IgD-negative memory B cell (primary cell): ENCODE results near the gene DHX9. TPM values are rescaled to one million over a fixed set of nuclear protein-coding genes. Genes with fewer than 3 reads are reported as not detected.
A peak's percentile ranks its signal among the peaks of the same experiment; 100 is the strongest.
"Not testable (repeated sequence)": the region's sequence is repeated elsewhere in the genome, so short reads cannot be mapped to it uniquely, and the experiment has no call there.

Experiments
- H3K27ac Mint-ChIP-seq, 3 donors: one replicate each; pipeline ENCODE4 v1.8.0; 2020 to 2022; ENCODE audit warnings: mild to moderate bottlenecking in 3 of 3, mixed read lengths in 3 of 3, moderate library complexity in 1 of 3
- H3K27me3 Mint-ChIP-seq: one replicate; pipeline ENCODE4 v1.8.0; 2021; ENCODE audit warnings: mixed read lengths
- H3K36me3 Mint-ChIP-seq: one replicate; pipeline ENCODE4 v1.8.0; 2020; ENCODE audit warnings: mild to moderate bottlenecking, mixed read lengths
- H3K4me1 Mint-ChIP-seq, 3 donors: one replicate each; pipeline ENCODE4 v1.8.0; 2020 to 2022; ENCODE audit warnings: mixed read lengths in 3 of 3, mild to moderate bottlenecking in 1 of 3
- H3K4me3 Mint-ChIP-seq, 4 donors: one replicate each; pipeline ENCODE4 v1.8.0; 2020 to 2022; ENCODE audit warnings: mild to moderate bottlenecking in 4 of 4, mixed read lengths in 4 of 4, moderate library complexity in 3 of 4
- H3K9me3 Mint-ChIP-seq, 3 donors: one replicate each; pipeline ENCODE4 v1.8.0; 2020 to 2021; ENCODE audit warnings: mixed read lengths in 3 of 3, mild to moderate bottlenecking in 1 of 3
- polyA plus RNA-seq: library from polyadenylated mRNA; unstranded; fragments of 300-500 nt; fragmentation: Illumina TruSeq; gene quantifications from one replicate; pipeline ENCODE4 v1.2.3, GENCODE V29; 2021

Gene DHX9
- polyA plus RNA-seq, 1 donor from 2014 or later: 93.7 TPM

GRCh38 chr1:182890927-182891610 is 51.9 kb downstream of the DHX9 start:
- peaks cover 0 to 5% (median 3%) of the 10 kb centered on the region in 3 donors for H3K4me1 Mint-ChIP-seq
- peaks cover 6% of the 10 kb centered on the region for H3K36me3 Mint-ChIP-seq
- H3K9me3 Mint-ChIP-seq: peaks cover 0 to 4% (median 2%) of the 10 kb centered on the region in 3 donors
- H3K27me3 Mint-ChIP-seq: no peaks in the 10 kb centered on the region
- peak overlapping the region in 1 of 3 donors; percentile 20 for H3K27ac Mint-ChIP-seq
- no peak overlapping the region for H3K4me3 Mint-ChIP-seq

DNA sequence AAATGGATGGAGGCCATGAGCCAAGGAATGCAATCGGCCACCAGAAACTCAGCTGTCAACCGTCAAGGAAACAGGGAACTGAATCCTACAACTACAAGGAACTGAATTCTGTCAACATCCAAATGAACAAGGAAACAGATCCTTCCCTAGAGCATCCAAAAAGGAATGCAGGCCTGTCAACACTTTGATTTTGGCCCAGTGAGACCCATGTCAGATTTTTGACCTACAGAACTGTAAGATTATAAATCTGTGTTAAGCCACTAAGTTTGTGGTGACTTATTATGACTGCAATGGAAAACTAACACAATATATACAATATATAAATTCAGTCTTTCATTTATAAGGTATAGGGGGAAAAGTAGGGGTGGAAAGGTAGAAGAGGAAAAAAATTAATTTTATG is 58.5 kb downstream of the DHX9 start:
- Mint-ChIP-seq H3K36me3 (peaks cover 4% of the 10 kb centered on the region), H3K4me3 (no peak overlapping the region), H3K27ac (no peak overlapping the region), H3K4me1 (no peaks in the 10 kb centered on the region), H3K27me3 (no peaks in the 10 kb centered on the region), H3K9me3 (no peaks in the 10 kb centered on the region)

- not testable (repeated sequence) for H3K9me3 Mint-ChIP-seq, H3K27ac Mint-ChIP-seq, H3K27me3 Mint-ChIP-seq, H3K4me3 Mint-ChIP-seq, H3K4me1 Mint-ChIP-seq, H3K36me3 Mint-ChIP-seq
Measured at GRCh38 chr1:182901946-182902345, 62.8 kb downstream of the DHX9 start.

DNA sequence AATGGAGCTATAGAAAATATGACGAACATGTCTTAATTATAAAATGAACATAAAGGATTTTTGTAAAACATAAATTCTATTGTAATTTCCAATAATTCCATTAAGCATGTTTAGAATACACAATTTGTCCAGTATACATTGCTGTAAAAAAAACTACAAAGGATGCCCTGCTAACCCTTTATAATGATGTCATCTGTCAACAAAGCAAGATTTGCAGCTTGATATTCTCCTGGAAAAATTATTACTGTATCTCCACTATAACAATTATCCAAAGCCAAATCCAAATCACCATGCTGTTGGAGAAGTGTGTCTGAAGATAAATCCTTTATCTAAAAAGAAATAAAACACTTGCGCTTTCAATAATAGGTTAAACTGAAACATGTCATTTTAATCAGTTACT is 66.2 kb downstream of the DHX9 start:
- Mint-ChIP-seq H3K4me1 (no peaks in the 10 kb centered on the region), H3K9me3 (peaks cover 0 to under 1% (median 0%) of the 10 kb centered on the region in 3 donors), H3K36me3 (no peaks in the 10 kb centered on the region), H3K27me3 (no peaks in the 10 kb centered on the region), H3K4me3 (no peak overlapping the region), H3K27ac (no peak overlapping the region)

GRCh38 chr1:182909578-182909977 is 70.4 kb downstream of the DHX9 start:
- Mint-ChIP-seq H3K4me3 (no peak overlapping the region), H3K9me3 (peaks cover 0 to 7% (median 0%) of the 10 kb centered on the region in 3 donors), H3K36me3 (peaks cover 2% of the 10 kb centered on the region), H3K27me3 (no peaks in the 10 kb centered on the region), H3K4me1 (no peaks in the 10 kb centered on the region), H3K27ac (no peak overlapping the region)

DNA sequence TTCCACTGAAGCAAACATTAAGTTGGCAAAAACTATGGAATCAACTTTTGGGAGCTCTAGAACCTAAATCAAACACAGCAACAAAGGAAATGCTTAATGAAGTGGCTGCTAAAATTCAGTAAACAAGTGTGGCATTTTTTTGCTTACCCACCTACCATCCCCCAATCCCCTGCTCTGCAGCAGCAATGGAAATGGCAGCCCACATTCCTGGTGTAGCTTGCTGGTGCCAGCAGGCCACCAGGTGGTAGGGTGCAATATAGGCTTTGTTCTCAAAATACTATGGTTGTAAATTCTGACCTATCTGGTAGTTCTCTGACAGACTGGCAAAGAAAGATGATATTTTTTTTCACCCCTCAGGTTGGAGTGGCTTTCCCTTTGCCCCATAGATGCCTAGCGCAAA is 71.0 kb downstream of the DHX9 start:
- peaks cover 0 to 7% (median 0%) of the 10 kb centered on the region in 3 donors for H3K9me3 Mint-ChIP-seq
- no peak overlapping the region for H3K4me3 Mint-ChIP-seq
- H3K4me1 Mint-ChIP-seq: no peaks in the 10 kb centered on the region
- H3K36me3 Mint-ChIP-seq: peaks cover 2% of the 10 kb centered on the region
- no peaks in the 10 kb centered on the region for H3K27me3 Mint-ChIP-seq
- no peak overlapping the region for H3K27ac Mint-ChIP-seq

DNA sequence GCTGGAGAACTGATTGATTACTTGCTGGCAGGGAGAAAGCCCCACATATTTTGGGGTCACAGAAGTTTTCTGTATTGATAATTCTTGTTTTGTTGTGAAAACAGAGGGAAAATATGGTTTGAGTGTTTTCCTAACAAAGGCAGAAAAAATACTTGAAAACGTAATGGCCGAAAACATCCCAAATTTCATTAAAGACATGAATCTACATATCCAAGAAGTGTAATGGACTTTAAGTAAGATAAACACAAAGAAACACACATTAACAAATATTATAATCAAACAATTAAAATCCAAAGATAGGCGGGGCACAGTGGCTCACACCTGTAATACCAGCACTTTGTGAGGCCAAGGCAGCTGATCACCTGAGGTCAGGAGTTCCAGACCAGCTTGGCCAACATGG is 74.3 kb downstream of the DHX9 start:
- H3K27ac Mint-ChIP-seq: no peak overlapping the region
- H3K4me3 Mint-ChIP-seq: no peak overlapping the region
- peaks cover 2% of the 10 kb centered on the region for H3K27me3 Mint-ChIP-seq
- H3K9me3 Mint-ChIP-seq: peaks cover 0 to 7% (median 3%) of the 10 kb centered on the region in 3 donors
- H3K36me3 Mint-ChIP-seq: peaks cover 2% of the 10 kb centered on the region
- peaks cover 0 to 2% (median 0%) of the 10 kb centered on the region in 3 donors for H3K4me1 Mint-ChIP-seq

GRCh38 chr1:182917378-182917777 is 78.2 kb downstream of the DHX9 start:
- Mint-ChIP-seq H3K9me3 (peaks cover 0 to 3% (median 0%) of the 10 kb centered on the region in 3 donors), H3K4me1 (peaks cover 0 to 2% (median 0%) of the 10 kb centered on the region in 3 donors), H3K4me3 (no peak overlapping the region), H3K27me3 (peaks cover 3% of the 10 kb centered on the region), H3K27ac (no peak overlapping the region), H3K36me3 (no peaks in the 10 kb centered on the region)

DNA sequence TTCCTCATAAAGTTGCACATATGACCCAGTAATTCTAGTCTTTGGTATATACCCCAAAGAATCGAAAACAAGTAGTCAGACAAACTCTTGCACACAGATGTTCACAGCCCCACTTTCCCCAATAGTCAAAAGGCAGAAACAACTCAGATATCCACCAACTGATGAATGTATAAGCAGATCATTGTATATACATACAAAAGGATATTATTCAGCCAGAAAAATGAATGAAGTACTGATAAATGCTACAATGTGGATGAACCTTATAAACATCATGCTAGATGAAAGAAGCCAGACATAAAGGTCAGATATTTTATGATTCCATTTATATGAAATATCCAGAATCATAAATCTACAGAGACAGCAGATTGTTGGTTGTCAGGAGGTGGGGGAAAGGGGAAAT is 86.5 kb downstream of the DHX9 start:
- no peak overlapping the region for H3K27ac Mint-ChIP-seq
- no peaks in the 10 kb centered on the region for H3K36me3 Mint-ChIP-seq
- H3K9me3 Mint-ChIP-seq: no peaks in the 10 kb centered on the region
- H3K4me1 Mint-ChIP-seq: peaks cover 9 to 10% (median 9%) of the 10 kb centered on the region in 3 donors
- peaks cover 4% of the 10 kb centered on the region for H3K27me3 Mint-ChIP-seq
- H3K4me3 Mint-ChIP-seq: no peak overlapping the region

GRCh38 chr1:182927693-182928433 is 88.7 kb downstream of the DHX9 start:
- H3K36me3 Mint-ChIP-seq: no peaks in the 10 kb centered on the region
- no peak overlapping the region for H3K27ac Mint-ChIP-seq
- peaks cover 2% of the 10 kb centered on the region for H3K27me3 Mint-ChIP-seq
- H3K4me3 Mint-ChIP-seq: no peak overlapping the region
- H3K4me1 Mint-ChIP-seq: peaks cover 9 to 10% (median 9%) of the 10 kb centered on the region in 3 donors
- no peaks in the 10 kb centered on the region for H3K9me3 Mint-ChIP-seq

DNA sequence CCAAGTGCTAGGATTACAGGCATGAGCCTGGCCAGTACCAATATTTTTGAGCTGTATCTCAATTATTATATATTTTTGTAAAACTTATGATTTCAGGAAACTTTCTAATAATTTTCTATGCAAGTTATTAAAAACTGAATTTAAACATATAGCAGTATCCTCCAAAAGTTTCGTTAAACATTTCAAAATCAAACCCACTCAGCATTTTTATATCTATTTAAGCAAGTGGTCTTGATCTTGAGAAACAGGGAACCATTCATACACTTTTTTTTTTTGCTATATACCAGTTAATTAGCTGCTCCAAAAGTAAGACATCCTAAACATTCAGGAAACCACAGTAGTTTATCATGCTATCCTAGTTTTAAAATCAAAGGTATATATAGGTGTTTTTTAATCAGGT is 91.8 kb downstream of the DHX9 start:
- H3K27ac Mint-ChIP-seq: no peak overlapping the region
- H3K4me1 Mint-ChIP-seq: peaks cover 9 to 10% (median 9%) of the 10 kb centered on the region in 3 donors
- no peak overlapping the region for H3K4me3 Mint-ChIP-seq
- peaks cover 0 to 11% (median 8%) of the 10 kb centered on the region in 3 donors for H3K9me3 Mint-ChIP-seq
- H3K27me3 Mint-ChIP-seq: peaks cover 2% of the 10 kb centered on the region
- no peaks in the 10 kb centered on the region for H3K36me3 Mint-ChIP-seq

- Mint-ChIP-seq H3K36me3 (no peaks in the 10 kb centered on the region), H3K4me3 (no peak overlapping the region), H3K27me3 (peaks cover 1% of the 10 kb centered on the region), H3K9me3 (peaks cover 0 to 15% (median 12%) of the 10 kb centered on the region in 3 donors), H3K4me1 (no peaks in the 10 kb centered on the region), H3K27ac (no peak overlapping the region)
Measured at GRCh38 chr1:182935716-182936115, 96.6 kb downstream of the DHX9 start.

Other genes with a start within 250 kb of the DHX9 start
- gene RGS16, start 235.0 kb upstream of the DHX9 start, polyA plus RNA-seq: 1.9 TPM
- gene RGS8, start 154.8 kb upstream of the DHX9 start, polyA plus RNA-seq: not detected
- 4.8 TPM for gene NPL, start 49.6 kb upstream of the DHX9 start, polyA plus RNA-seq
- not detected for gene SHCBP1L, start 113.8 kb downstream of the DHX9 start, polyA plus RNA-seq
- 5.5 TPM for gene LAMC1, start 184.1 kb downstream of the DHX9 start, polyA plus RNA-seq